C4-2B (cell line): Measurements from ENCODE around the gene SETBP1.

Source experiments
- ZFX ChIP-seq: fragments of 450-650 bp; IDR thresholded peaks from 2 replicates; pipeline ENCODE4 v1.6.1; 2017
- TF ChIP-seq, protein P1 (sequence below): fragments of 450-650 bp; conservative IDR thresholded peaks from 2 replicates; pipeline ENCODE4 v1.5.1; 2017; ENCODE audit warnings: mild to moderate bottlenecking

DNA sequence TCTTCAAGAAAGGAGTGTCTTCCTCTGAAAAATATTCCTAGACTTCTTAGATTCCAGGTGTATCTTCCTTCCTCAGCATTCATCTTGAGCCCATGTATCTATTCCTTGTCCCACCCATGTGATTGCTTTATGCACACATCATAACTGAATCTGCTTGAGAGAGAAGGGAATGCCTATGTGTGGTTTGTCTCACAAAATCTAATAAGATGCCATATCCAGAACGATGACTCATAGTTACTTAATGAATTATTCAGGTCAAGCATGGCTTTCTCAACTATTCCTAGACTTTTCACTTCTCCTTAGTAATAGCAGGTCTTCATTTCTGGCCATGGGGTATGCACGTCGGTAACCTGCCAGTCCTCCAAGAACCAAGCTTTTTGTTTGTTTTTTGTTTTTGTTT, 121.8 kb downstream of the SETBP1 start:
- TF ChIP-seq, protein P1, sequence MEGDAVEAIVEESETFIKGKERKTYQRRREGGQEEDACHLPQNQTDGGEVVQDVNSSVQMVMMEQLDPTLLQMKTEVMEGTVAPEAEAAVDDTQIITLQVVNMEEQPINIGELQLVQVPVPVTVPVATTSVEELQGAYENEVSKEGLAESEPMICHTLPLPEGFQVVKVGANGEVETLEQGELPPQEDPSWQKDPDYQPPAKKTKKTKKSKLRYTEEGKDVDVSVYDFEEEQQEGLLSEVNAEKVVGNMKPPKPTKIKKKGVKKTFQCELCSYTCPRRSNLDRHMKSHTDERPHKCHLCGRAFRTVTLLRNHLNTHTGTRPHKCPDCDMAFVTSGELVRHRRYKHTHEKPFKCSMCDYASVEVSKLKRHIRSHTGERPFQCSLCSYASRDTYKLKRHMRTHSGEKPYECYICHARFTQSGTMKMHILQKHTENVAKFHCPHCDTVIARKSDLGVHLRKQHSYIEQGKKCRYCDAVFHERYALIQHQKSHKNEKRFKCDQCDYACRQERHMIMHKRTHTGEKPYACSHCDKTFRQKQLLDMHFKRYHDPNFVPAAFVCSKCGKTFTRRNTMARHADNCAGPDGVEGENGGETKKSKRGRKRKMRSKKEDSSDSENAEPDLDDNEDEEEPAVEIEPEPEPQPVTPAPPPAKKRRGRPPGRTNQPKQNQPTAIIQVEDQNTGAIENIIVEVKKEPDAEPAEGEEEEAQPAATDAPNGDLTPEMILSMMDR = no peak
- TF ChIP-seq ZFX = no peak
